H1 (cell line): ENCODE data around the gene AMIGO2. TPM values are rescaled to one million over a fixed set of nuclear protein-coding genes. Genes with fewer than 3 reads are reported as not detected.

ENCODE experiments used
- CTCF ChIA-PET: fragments of 300-600 bp; sonication (Branson Sonifier 250); formaldehyde crosslinking; loops from one replicate; lab custom pipeline; 2021; ENCODE audit not compliant: partially characterized antibody; lab: Charles Lee
- POLR2A ChIA-PET: fragments of 300-600 bp; sonication (Branson Sonifier 250); formaldehyde crosslinking; loops from one replicate; lab custom pipeline; 2021; ENCODE audit warnings: inconsistent platforms; ENCODE audit not compliant: partially characterized antibody; lab: Charles Lee
- DNase-seq, 2 experiments: peaks; one replicate each; pipeline versions ENCODE4 v3.0.0 to v3.0.0-alpha.2; 2010 to 2022; ENCODE audit warnings: low spot score in 2 of 2, low read depth in 1 of 2, mixed read lengths in 1 of 2
- FAIRE-seq: peaks from 2 replicates; lab custom pipeline; 2011; peaks lifted over from hg19 to GRCh38; lab: Jason Lieb, UNC
- H2AFZ ChIP-seq: 2 replicates; pipeline ENCODE4 v1.8.1; 2012; ENCODE audit warnings: low read length, inconsistent platforms
- H2AK5ac ChIP-seq: 2 replicates; pipeline ENCODE4 v1.6.1; 2013; ENCODE audit warnings: low read depth, low read length
- H2BK120ac ChIP-seq: replicated peaks from 2 replicates; pipeline ENCODE3; 2013; ENCODE audit warnings: low read depth, low read length, inconsistent platforms
- H2BK12ac ChIP-seq: 2 replicates; pipeline ENCODE4 v1.6.1; 2013; ENCODE audit warnings: low read depth, low read length
- H2BK15ac ChIP-seq: 2 replicates; pipeline ENCODE4 v1.6.1; 2013; ENCODE audit warnings: low read length
- H2BK20ac ChIP-seq: 2 replicates; pipeline ENCODE4 v1.6.1; 2013; ENCODE audit warnings: low read length
- H2BK5ac ChIP-seq: 2 replicates; pipeline ENCODE4 v1.6.1; 2013; ENCODE audit warnings: low read depth, low read length
- H3K14ac ChIP-seq: 2 replicates; pipeline ENCODE4 v1.6.1; 2013; ENCODE audit warnings: inconsistent platforms; ENCODE audit not compliant: insufficient read length
- H3K18ac ChIP-seq: 2 replicates; pipeline ENCODE4 v1.6.1; 2013; ENCODE audit warnings: low read length; ENCODE audit errors: extremely low read depth
- H3K23ac ChIP-seq: 2 replicates; pipeline ENCODE4 v1.6.1; 2013; ENCODE audit warnings: inconsistent platforms; ENCODE audit not compliant: insufficient read length
- H3K23me2 ChIP-seq: 2 replicates; pipeline ENCODE4 v1.6.1; 2013; ENCODE audit warnings: low read depth, low read length
- H3K27ac ChIP-seq: 2 replicates; pipeline ENCODE4 v1.6.1; 2011; ENCODE audit warnings: low read depth, low read length, inconsistent platforms
- H3K27me3 ChIP-seq, 4 experiments: replicated peaks in 1 of 4; 1 replicate in 1 of 4; 2 replicates in 3 of 4; pipeline versions ENCODE4 v1.6.1 to v1.8.1; 2011 to 2013; ENCODE audit warnings: low read length in 3 of 4, mild to moderate bottlenecking in 3 of 4, inconsistent platforms in 2 of 4, mixed read lengths in 2 of 4, moderate library complexity in 1 of 4; ENCODE audit not compliant: control insufficient read depth in 3 of 4, insufficient read depth in 3 of 4; ENCODE audit errors: extremely low read depth in 1 of 4
- H3K36me3 ChIP-seq, 4 experiments: 2 replicates each; pipeline versions ENCODE4 v1.6.1 to v1.8.1; 2011 to 2013; ENCODE audit warnings: mild to moderate bottlenecking in 4 of 4, low read length in 3 of 4, moderate library complexity in 2 of 4, control low read depth in 1 of 4, inconsistent platforms in 1 of 4; ENCODE audit not compliant: insufficient read depth in 4 of 4, control insufficient read depth in 2 of 4
- H3K4ac ChIP-seq: replicated peaks from 2 replicates; pipeline ENCODE3; 2013; ENCODE audit warnings: low read length, low read depth, mixed read lengths, inconsistent platforms; ENCODE audit not compliant: insufficient read length
- H3K4me1 ChIP-seq, 4 experiments: replicated peaks in 1 of 4; 1 replicate in 1 of 4; 2 replicates in 3 of 4; pipeline versions ENCODE4 v1.6.1 to v1.8.1; 2011 to 2013; ENCODE audit warnings: low read length in 3 of 4, inconsistent platforms in 2 of 4, mixed read lengths in 1 of 4; ENCODE audit not compliant: insufficient read depth in 4 of 4, control insufficient read depth in 3 of 4
- H3K4me2 ChIP-seq, 2 experiments: 2 replicates each; pipeline versions ENCODE4 v1.6.1 to v1.8.1; 2011 to 2013; ENCODE audit warnings: low read depth in 2 of 2, low read length in 2 of 2, control low read depth in 1 of 2, inconsistent platforms in 1 of 2, mild to moderate bottlenecking in 1 of 2; ENCODE audit not compliant: insufficient read depth in 1 of 2
- H3K4me3 ChIP-seq, 4 experiments: fragments of 200-600, 300-600 bp in 1 of 4; sonication (generic), shearing (Covaris generic), sonication (Bioruptor Twin) in 1 of 4; 2 replicates each; pipeline versions ENCODE4 v1.5.1 to v1.8.1; 2011 to 2016; ENCODE audit warnings: low read length in 4 of 4, low read depth in 3 of 4, control low read depth in 2 of 4, inconsistent platforms in 2 of 4, mild to moderate bottlenecking in 2 of 4, mixed read lengths in 1 of 4, moderate library complexity in 1 of 4; ENCODE audit not compliant: insufficient read depth in 2 of 4; ENCODE audit errors: extremely low read depth in 1 of 4
- H3K56ac ChIP-seq: replicated peaks from 2 replicates; pipeline ENCODE3; 2013; ENCODE audit warnings: low read depth, mild to moderate bottlenecking, mixed read lengths, low read length, inconsistent platforms; ENCODE audit not compliant: insufficient read length
- H3K79me1 ChIP-seq: 2 replicates; pipeline ENCODE4 v1.6.1; 2013; ENCODE audit warnings: low read depth, low read length, control low read depth
- H3K79me2 ChIP-seq, 2 experiments: 2 replicates each; pipeline versions ENCODE4 v1.6.1 to v1.8.1; 2012 to 2013; ENCODE audit warnings: low read length in 2 of 2, mild to moderate bottlenecking in 2 of 2, inconsistent platforms in 1 of 2; ENCODE audit not compliant: insufficient read depth in 2 of 2, control insufficient read depth in 1 of 2
- H3K9ac ChIP-seq, 4 experiments: replicated peaks in 1 of 4; 1 replicate in 1 of 4; 2 replicates in 3 of 4; pipeline versions ENCODE4 v1.6.1 to v1.8.1; 2011 to 2013; ENCODE audit warnings: low read depth in 3 of 4, low read length in 3 of 4, control low read depth in 2 of 4, mild to moderate bottlenecking in 2 of 4, moderate library complexity in 2 of 4, inconsistent platforms in 1 of 4; ENCODE audit errors: extremely low read depth in 1 of 4
- H3K9me3 ChIP-seq, 2 experiments: 2 replicates each; pipeline versions ENCODE4 v1.6.1 to v1.8.1; 2012 to 2013; ENCODE audit warnings: mild to moderate bottlenecking in 2 of 2, moderate library complexity in 2 of 2, control low read depth in 1 of 2, inconsistent platforms in 1 of 2, low read depth in 1 of 2, low read length in 1 of 2, mixed read lengths in 1 of 2; ENCODE audit not compliant: insufficient read depth in 2 of 2
- H4K20me1 ChIP-seq, 2 experiments: replicated peaks in 1 of 2; 2 replicates each; pipeline versions ENCODE3 to v1.8.1; 2011 to 2013; ENCODE audit warnings: inconsistent platforms in 2 of 2, low read length in 2 of 2, mild to moderate bottlenecking in 1 of 2; ENCODE audit not compliant: insufficient read depth in 2 of 2, control insufficient read depth in 1 of 2
- H4K5ac ChIP-seq: 2 replicates; pipeline ENCODE4 v1.6.1; 2013; ENCODE audit warnings: low read length, low read depth, mixed read lengths, inconsistent platforms; ENCODE audit not compliant: insufficient read length
- H4K8ac ChIP-seq: 2 replicates; pipeline ENCODE4 v1.8.0; 2013; ENCODE audit warnings: mild to moderate bottlenecking, moderate library complexity, low read length, inconsistent platforms; ENCODE audit not compliant: insufficient read depth; ENCODE audit errors: extremely low read depth
- H4K91ac ChIP-seq: replicated peaks from 2 replicates; pipeline ENCODE3; 2013; ENCODE audit warnings: low read length, mixed read lengths, inconsistent platforms; ENCODE audit not compliant: insufficient read length
- CBX5 ChIP-seq: fragments of 300-800, 300-1000 bp; sonication (generic); IDR thresholded peaks from 2 replicates; pipeline ENCODE4 v1.7.1; 2016; ENCODE audit warnings: antibody characterized with exemption, low read length, low read depth
- POU5F1 ChIP-seq: IDR thresholded peaks from 2 replicates; pipeline ENCODE4 v1.6.1; 2011; ENCODE audit warnings: low read depth, mild to moderate bottlenecking, low read length, moderate library complexity
- WGBS, 2 experiments: shearing (Covaris generic) in 1 of 2; methylation state at CpG; one replicate each; pipeline versions ENCODE4 v1.1.6 to v1.1.7; 2013 to 2015; ENCODE audit warnings: low lambda C conversion rate in 2 of 2, mixed read lengths in 2 of 2, inconsistent platforms in 1 of 2, low coverage in 1 of 2, missing lambda C conversion rate in 1 of 2; ENCODE audit not compliant: insufficient replicate concordance in 2 of 2, insufficient coverage in 1 of 2, insufficient read length in 1 of 2; ENCODE audit errors: extremely low coverage in 1 of 2, missing lambda C conversion rate in 1 of 2; 5-methylcytosine and 5-hydroxymethylcytosine counted together
- polyA plus RNA-seq, 7 experiments: library from polyadenylated mRNA; depleted of rRNA in 3 of 7; stranded (reverse) in 5 of 7; unstranded in 2 of 7; fragments of >200 nt in 5 of 7; fragments of 200-250 nt in 2 of 7; gene quantifications; 1 replicate in 5 of 7; 2 replicates in 1 of 7; 4 replicates in 1 of 7; pipeline versions ENCODE4 v1.2.1 to v1.2.3, GENCODE V29; 2011 to 2013; ENCODE audit warnings: missing spikeins in 2 of 7, mixed read lengths in 2 of 7
- total RNA-seq: library from RNA; stranded (reverse); fragmentation: NEBNext Ultra II Directional; extraction: Animal tissue kit (Norgen Biotek cat#: 25700); gene quantifications from 2 replicates; pipeline ENCODE4 v1.2.1, GENCODE V29; 2021
- TF ChIP-seq, protein P1 (sequence below): IDR thresholded peaks from 2 replicates; pipeline ENCODE4 v1.6.1; 2011; ENCODE audit warnings: low read depth, mild to moderate bottlenecking, low read length; ENCODE audit not compliant: insufficient read depth

The AMIGO2 gene
- total and polyA plus RNA-seq, 2 of the 8 experiments (the other 6 are each of a cell fraction or from before 2014, with no cell fraction given), result 1.7 to 3.3 TPM

DNA sequence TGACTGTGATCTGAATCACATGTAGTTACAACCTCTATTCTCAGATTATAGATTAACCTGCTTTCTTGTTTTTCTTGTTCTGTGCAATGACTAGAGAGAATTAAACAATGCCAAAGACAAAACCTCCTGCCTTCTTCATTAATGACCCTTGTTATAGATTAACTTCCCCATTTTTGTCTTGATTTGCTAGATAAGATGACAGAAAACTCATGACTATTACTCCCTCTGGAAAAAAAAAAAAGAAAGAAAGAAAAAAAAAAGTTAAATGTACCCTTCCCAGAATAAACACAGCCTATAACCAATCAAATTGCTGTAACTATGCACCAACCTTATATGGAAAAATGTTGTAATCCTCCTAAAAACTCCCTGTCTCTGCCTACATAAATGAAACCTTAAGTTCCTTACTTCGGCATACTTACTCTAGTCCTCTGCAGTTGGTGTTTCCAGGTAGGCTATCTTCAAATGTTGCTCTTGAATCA, 41.5 kb downstream of the AMIGO2 start:
- H3K79me1 ChIP-seq, result no peaks in the 10 kb centered on the region
- no peaks in the 10 kb centered on the region for H3K36me3 ChIP-seq
- no peak overlapping the region for H4K91ac ChIP-seq
- no peak overlapping the region for H2BK20ac ChIP-seq
- H2BK15ac ChIP-seq, result no peak overlapping the region
- H3K4ac ChIP-seq, result no peak overlapping the region
- ChIA-PET CTCF (no interaction called here), POLR2A (no interaction called here)
- H4K20me1 ChIP-seq, result no peaks in the 10 kb centered on the region
- H3K18ac ChIP-seq, result no peak overlapping the region
- H2AK5ac ChIP-seq, result no peak overlapping the region
- 95% methylated on average over 1 of the region's 1 CpG; no CpG with 5 or more reads in 1 of the 2 experiments for WGBS, 2 experiments
- H2BK120ac ChIP-seq, result no peak overlapping the region
- no peak overlapping the region for H3K9ac ChIP-seq
- no peak overlapping the region for H3K4me2 ChIP-seq
- no peak overlapping the region for H3K23ac ChIP-seq
- H3K14ac ChIP-seq, result no peak overlapping the region
- H4K8ac ChIP-seq, result no peak overlapping the region
- DNase-seq (no peak), FAIRE-seq (no peak)
- H3K4me3 ChIP-seq, result no peak overlapping the region
- no peak overlapping the region for H4K5ac ChIP-seq
- TF ChIP-seq, protein P1, sequence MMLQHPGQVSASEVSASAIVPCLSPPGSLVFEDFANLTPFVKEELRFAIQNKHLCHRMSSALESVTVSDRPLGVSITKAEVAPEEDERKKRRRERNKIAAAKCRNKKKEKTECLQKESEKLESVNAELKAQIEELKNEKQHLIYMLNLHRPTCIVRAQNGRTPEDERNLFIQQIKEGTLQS, result no peak
- TF ChIP-seq POU5F1 (no peak), CBX5 (no peak)
- no peak overlapping the region for H2BK12ac ChIP-seq
- H3K4me1 ChIP-seq, result peaks cover 0 to 4% (median 3%) of the 10 kb centered on the region in 4 experiments; a peak in 3 of 7 replicates
- H3K9me3 ChIP-seq, result no peaks in the 10 kb centered on the region
- no peak overlapping the region for H3K27ac ChIP-seq
- H3K56ac ChIP-seq, result no peak overlapping the region
- no peaks in the 10 kb centered on the region for H3K23me2 ChIP-seq
- no peak overlapping the region for H2AFZ ChIP-seq
- H3K27me3 ChIP-seq, result no peaks in the 10 kb centered on the region
- no peaks in the 10 kb centered on the region for H3K79me2 ChIP-seq
- H2BK5ac ChIP-seq, result no peak overlapping the region
